K562 (cell line): ENCODE data around the gene PMM1. TPM values are rescaled to one million over a fixed set of nuclear protein-coding genes. Genes with fewer than 3 reads are reported as not detected.
A peak's percentile ranks its signal among the peaks of the same experiment; 100 is the strongest.

ENCODE experiments used
- ATF3 ChIP-seq, 2 experiments: fragments of 450-650 bp in 1 of 2; sonication (generic) in 1 of 2; formaldehyde crosslinking in 1 of 2; IDR thresholded peaks in 1 of 2; conservative IDR thresholded peaks in 1 of 2; 2 replicates each; pipeline versions ENCODE4 v1.6.1 to v1.8.1; 2016 to 2023; ENCODE audit warnings: mild to moderate bottlenecking in 2 of 2, moderate library complexity in 2 of 2, inconsistent platforms in 1 of 2, missing genetic modification reagents in 1 of 2
- CEBPG ChIP-seq, 3 experiments: fragments of 200-800 bp in 1 of 3; sonication (Bioruptor generic) in 1 of 3; sonication (generic) in 1 of 3; formaldehyde crosslinking in 1 of 3; IDR thresholded peaks in 2 of 3; conservative IDR thresholded peaks in 1 of 3; 2 replicates each; pipeline versions ENCODE4 v1.6.1 to v1.8.0; 2016 to 2022; ENCODE audit warnings: missing compliant biosample characterization in 2 of 3, missing genetic modification characterization in 2 of 3, mild to moderate bottlenecking in 1 of 3, missing genetic modification reagents in 1 of 3
- CTCF ChIP-seq, 3 experiments: IDR thresholded peaks in 2 of 3; conservative IDR thresholded peaks in 1 of 3; 2 replicates each; pipeline ENCODE4 v1.5.1; 2011 to 2012; ENCODE audit warnings: low read length in 3 of 3, mild to moderate bottlenecking in 3 of 3, control low read depth in 2 of 3, improper control_type of control experiment in 1 of 3, inconsistent platforms in 1 of 3, low read depth in 1 of 3, mixed read lengths in 1 of 3, moderate library complexity in 1 of 3; ENCODE audit not compliant: insufficient read depth in 2 of 3
- ELF4 ChIP-seq: fragments of 450-650 bp; formaldehyde crosslinking; IDR thresholded peaks from 2 replicates; pipeline ENCODE4 v1.4.0; 2022; ENCODE audit warnings: missing genetic modification characterization
- FIP1L1 ChIP-seq: fragments of 200-400 bp; formaldehyde crosslinking; IDR thresholded peaks from 2 replicates; pipeline ENCODE4 v1.6.1; 2018; ENCODE audit warnings: mild to moderate bottlenecking, low read depth, low read length; ENCODE audit not compliant: poor library complexity, severe bottlenecking
- FOXA3 ChIP-seq, 2 experiments: fragments of 450-650 bp in 1 of 2; sonication (generic) in 1 of 2; formaldehyde crosslinking; IDR thresholded peaks in 1 of 2; conservative IDR thresholded peaks in 1 of 2; 2 replicates each; pipeline versions ENCODE4 v1.4.0 to v1.8.0; 2020 to 2022; ENCODE audit warnings: mild to moderate bottlenecking in 2 of 2, missing genetic modification reagents in 1 of 2
- HCFC1 ChIP-seq: IDR thresholded peaks from 2 replicates; pipeline ENCODE4 v1.6.1; 2012; ENCODE audit warnings: low read depth, low read length, improper control_type of control experiment
- TAF7 ChIP-seq: fragments of 450-650 bp; IDR thresholded peaks from 2 replicates; pipeline ENCODE4 v1.6.1; 2016; ENCODE audit warnings: missing genetic modification characterization, missing compliant biosample characterization
- ZBTB11 ChIP-seq, 3 experiments: fragments of 200-800 bp in 1 of 3; fragments of 250-450 bp in 1 of 3; fragments of 450-650 bp in 1 of 3; sonication (Bioruptor Pico) in 1 of 3; sonication (Bioruptor generic) in 1 of 3; formaldehyde crosslinking in 1 of 3; IDR thresholded peaks; 2 replicates each; pipeline versions ENCODE4 v1.6.1 to v1.8.0; 2016 to 2022; ENCODE audit warnings: mild to moderate bottlenecking in 2 of 3, missing genetic modification characterization in 2 of 3, missing compliant biosample characterization in 1 of 3, moderate library complexity in 1 of 3
- ZNF146 ChIP-seq: IDR thresholded peaks from one replicate; pipeline ENCODE4 v1.6.1; 2018; ENCODE audit warnings: missing compliant biosample characterization; ENCODE audit not compliant: unreplicated experiment
- ZNF311 ChIP-seq: fragments of 250-450 bp; sonication (Bioruptor Pico); IDR thresholded peaks from 2 replicates; pipeline ENCODE4 v1.4.0; 2020; ENCODE audit warnings: mild to moderate bottlenecking, moderate library complexity
- ZNF384 ChIP-seq: IDR thresholded peaks from 2 replicates; pipeline ENCODE4 v1.6.1; 2012; ENCODE audit warnings: low read depth, low read length, improper control_type of control experiment
- polyA plus RNA-seq, 8 experiments: library from polyadenylated mRNA; depleted of rRNA in 4 of 8; stranded (reverse) in 5 of 8; unstranded in 3 of 8; fragments of >200 nt; fragmentation: Nextera tagmentation in 2 of 8; fragmentation: Illumina TruSeq in 1 of 8; extraction: Ambion mirVana in 2 of 8; extraction: Trizol in 1 of 8; gene quantifications; 2 replicates each; pipeline versions ENCODE4 v1.2.1 to v1.2.3, GENCODE V29; 2011 to 2014; ENCODE audit warnings: inconsistent platforms in 1 of 8, missing spikeins in 1 of 8
- total RNA-seq, 7 experiments: library from RNA; depleted of rRNA in 6 of 7; stranded (reverse); fragments of >200 nt in 6 of 7; fragmentation: Illumina TruSeq in 2 of 7; extraction: Trizol in 2 of 7; gene quantifications; 2 replicates each; pipeline versions ENCODE4 v1.2.1 to v1.2.3, GENCODE V29; 2011 to 2021; ENCODE audit warnings: low replicate concordance in 1 of 7

The PMM1 gene
- total and polyA plus RNA-seq, 9 of the 15 experiments (the other 6 are each of a cell fraction or from before 2014, with no cell fraction given): 10.2 to 31.7 (median 20.3) TPM

GRCh38 chr22:41576877-41577276, 12.8 kb downstream of the PMM1 start (continued):
- TF ChIP-seq ATF3 (IDR thresholded peaks at IDR 0.05): no peak
- no peak for TF ChIP-seq ATF3 (CRISPR knock-in tag; conservative IDR thresholded peaks at IDR 0.05)
- no peak for TF ChIP-seq FIP1L1
- no peak for TF ChIP-seq ZNF311 (CRISPR knock-in tag)
- TF ChIP-seq HCFC1: no peak
- no peak for TF ChIP-seq FOXA3 (CRISPR knock-in tag; conservative IDR thresholded peaks at IDR 0.05 in 1 of 2, IDR thresholded peaks at IDR 0.05 in 1 of 2)
- TF ChIP-seq ZBTB11 (CRISPR knock-in tag; IDR thresholded peaks at IDR 0.05): no peak
- no peak for TF ChIP-seq TAF7 (tag)
- peak; percentile 60; the same call in 1 of the 2 replicates for TF ChIP-seq ZNF384
- TF ChIP-seq ZNF146 (CRISPR knock-in tag): no peak
- TF ChIP-seq CTCF (IDR thresholded peaks at IDR 0.05 in 2 of 3, conservative IDR thresholded peaks at IDR 0.05 in 1 of 3; ENCODE audit: insufficient read depth in 2 of 3, low read depth in 1 of 3, low read length in 3 of 3): peak; percentile 89 to 99 (median 99)
- TF ChIP-seq ELF4 (CRISPR knock-in tag): no peak
- TF ChIP-seq CEBPG (CRISPR knock-in tag; IDR thresholded peaks at IDR 0.05): no peak
- TF ChIP-seq CEBPG (tag; conservative IDR thresholded peaks at IDR 0.05 in 1 of 2, IDR thresholded peaks at IDR 0.05 in 1 of 2): no peak
